CD4-positive, alpha-beta T cell treated with Interleukin-1 beta for 1 hour (primary cell): Measurements from ENCODE around the gene PRELID2.
"Not testable (repeated sequence)": the region's sequence is repeated elsewhere in the genome, so short reads cannot be mapped to it uniquely, and the experiment has no call there.

Experiments used
- DNase-seq, 2 donors: peaks; one replicate each; pipeline ENCODE4 v3.0.0-alpha.2; 2020 to 2022

The PRELID2 gene

GRCh38 chr5:145838276-145838675 lies 3.1 kb upstream of the PRELID2 start:
- DNase-seq, result no peak

- DNase-seq, result not testable (repeated sequence)
These were observed 1.1 kb upstream of the PRELID2 start for GRCh38 chr5:145836241-145836640.

DNA sequence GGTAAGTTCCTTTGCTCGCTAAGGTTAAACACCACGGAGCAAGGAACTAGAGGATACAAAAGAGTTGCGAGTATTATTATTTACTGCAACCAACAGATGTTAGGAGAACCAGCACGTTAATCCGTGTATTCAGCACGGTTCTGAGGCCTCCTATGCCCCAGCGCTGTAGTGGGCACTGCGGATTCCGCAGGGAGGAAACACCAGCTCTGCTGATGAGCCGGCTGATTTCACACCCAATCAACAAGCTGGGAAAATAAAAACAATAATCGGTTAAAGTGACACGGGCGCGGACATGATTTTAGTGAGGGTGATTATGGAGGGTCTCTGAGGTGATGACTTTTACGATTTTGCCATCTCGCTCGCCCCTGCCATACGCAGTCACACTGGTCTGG lies 702 bp upstream of the PRELID2 start:
- DNase-seq, result no peak

DNA sequence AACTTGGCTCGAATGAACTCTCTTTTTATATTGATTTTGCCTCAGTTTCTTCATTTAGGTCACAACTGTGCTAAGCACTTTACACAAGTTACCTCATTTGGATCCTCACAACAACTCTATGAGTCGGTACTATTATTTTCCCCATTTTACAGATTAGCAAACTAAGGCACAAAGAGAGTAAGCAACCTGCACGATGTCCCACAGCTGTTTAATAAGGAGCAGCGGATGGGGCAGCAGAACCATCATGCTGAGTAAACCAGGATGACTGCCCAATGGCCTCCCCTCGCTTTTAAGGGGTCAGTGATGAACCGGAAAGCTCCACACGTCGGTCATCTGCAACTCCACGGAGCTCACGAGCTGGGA lies 607 bp downstream of the PRELID2 start:
- DNase-seq, result no peak

- no peak for DNase-seq
These were observed 1.4 kb downstream of the PRELID2 start for GRCh38 chr5:145833631-145834200.

DNA sequence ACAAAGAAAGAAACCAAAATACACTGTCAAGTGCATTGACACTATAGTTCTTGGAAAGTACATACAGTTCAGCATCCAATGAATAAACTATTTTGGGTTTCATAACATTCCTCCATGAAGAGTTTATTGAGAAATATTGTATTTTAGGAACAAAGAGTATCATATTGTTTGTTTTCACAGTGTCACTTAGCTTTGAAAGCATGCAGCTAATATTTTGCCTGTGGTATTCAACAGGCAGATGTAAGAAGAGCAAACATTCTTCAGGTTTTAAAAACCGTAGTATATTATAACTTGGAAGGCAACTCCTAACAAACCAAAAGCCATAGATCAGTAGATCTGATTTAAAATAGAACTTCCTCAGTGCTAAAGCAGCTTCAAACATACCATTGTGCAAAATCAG lies 4.5 kb downstream of the PRELID2 start:
- no peak for DNase-seq

GRCh38 chr5:145829708-145830361 lies 5.3 kb downstream of the PRELID2 start:
- DNase-seq, result no peak

- DNase-seq, result no peak
These were observed 8.1 kb downstream of the PRELID2 start for GRCh38 chr5:145826895-145827674.

DNA sequence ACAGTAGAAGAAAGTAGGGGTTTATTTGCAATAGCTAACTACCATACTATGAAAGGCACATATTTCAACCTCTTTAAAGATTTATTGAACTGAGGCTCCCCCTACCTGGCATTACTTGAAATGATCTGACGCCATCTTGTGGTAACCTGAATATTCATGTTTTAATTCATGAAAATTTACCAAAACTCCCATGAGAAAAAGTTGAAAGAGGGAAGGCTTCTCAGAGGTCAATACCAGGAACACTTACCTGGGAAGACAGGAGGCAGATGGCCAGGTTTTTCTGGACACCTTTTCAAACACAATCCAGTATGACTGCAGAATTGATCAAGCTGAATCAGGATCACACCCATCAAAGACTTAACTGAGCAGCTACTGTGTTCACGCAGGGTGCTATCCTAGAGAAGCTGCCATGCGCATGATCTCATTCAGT lies 9.4 kb downstream of the PRELID2 start:
- DNase-seq, result peak in 1 of 2 donors; percentile 31

GRCh38 chr5:145824040-145824439 lies 11.1 kb downstream of the PRELID2 start:
- no peak for DNase-seq

DNA sequence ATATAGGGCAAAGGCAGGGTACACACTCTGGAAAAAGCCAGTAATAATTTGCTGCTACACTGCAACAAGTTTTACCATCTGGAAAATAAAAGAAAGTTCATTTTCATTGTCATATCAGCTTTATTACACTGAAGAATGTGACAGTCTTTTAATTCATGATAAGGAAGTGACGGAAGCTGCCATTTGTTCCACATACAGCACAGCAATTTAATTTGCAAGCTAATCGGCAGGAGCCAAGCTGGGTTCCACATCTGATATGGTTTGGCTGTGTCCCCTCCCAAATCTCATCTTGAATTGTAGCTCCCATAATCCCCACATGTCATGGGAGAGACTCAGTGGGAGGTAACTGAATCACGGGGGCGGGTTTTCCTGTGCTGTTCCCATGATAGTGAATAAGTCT lies 16.5 kb downstream of the PRELID2 start:
- DNase-seq, result no peak

DNA sequence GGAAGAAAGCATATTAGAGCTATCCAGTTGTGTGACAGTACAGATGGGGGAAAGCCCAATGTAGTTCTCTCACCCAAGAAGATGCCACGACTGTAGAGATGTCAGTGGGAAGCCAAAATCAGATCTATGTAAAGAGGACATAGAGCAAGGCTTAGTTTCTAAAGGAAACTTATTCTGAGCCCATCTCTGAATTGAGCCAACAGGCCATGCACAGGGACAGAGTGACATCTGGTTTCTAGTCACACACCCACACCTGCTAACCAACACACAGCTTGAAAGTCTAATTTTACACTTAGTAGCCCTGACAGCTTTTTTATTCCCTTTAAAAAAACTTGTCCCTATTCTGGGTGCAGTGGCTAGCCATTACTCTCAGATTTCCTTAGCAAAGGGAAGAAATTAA lies 22.3 kb downstream of the PRELID2 start:
- no peak for DNase-seq

DNA sequence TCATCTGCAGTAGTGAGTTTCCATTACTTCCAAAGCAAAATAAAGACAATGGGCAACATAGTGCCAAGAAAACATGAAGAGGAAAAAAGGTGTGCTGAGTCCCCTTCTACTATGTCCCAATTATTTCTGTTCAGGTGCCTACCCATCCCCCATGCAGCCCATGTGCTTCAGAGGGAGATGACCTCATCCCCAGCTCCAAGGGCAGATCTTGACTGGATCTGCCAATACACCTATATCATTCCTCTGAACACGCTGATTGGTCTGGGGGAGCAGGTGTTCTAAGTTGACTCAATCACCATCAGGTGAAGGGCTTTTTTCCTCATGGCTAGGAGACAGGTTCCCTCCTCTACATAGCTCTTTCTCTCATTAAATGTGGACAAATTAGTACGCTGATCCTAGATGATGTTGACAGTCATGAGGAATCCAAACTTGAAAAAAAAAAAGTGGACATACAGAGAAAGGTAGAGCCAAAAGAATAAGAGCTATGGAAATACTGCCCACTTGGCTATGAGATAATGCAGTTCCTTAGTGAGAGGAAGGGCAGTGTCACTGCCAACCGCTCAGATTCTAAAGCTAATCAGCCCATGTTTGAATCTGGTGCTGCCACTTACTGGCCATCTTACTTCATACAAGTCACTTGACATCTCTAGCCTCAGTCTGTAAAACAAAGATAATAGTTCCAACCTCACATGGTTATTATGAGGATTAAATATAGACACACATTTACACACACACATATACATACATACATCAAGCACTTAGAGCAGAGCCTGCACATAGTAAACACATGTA lies 23.1 kb downstream of the PRELID2 start:
- no peak for DNase-seq

- DNase-seq, result no peak
These were observed 28.2 kb downstream of the PRELID2 start for GRCh38 chr5:145806923-145807322.

DNA sequence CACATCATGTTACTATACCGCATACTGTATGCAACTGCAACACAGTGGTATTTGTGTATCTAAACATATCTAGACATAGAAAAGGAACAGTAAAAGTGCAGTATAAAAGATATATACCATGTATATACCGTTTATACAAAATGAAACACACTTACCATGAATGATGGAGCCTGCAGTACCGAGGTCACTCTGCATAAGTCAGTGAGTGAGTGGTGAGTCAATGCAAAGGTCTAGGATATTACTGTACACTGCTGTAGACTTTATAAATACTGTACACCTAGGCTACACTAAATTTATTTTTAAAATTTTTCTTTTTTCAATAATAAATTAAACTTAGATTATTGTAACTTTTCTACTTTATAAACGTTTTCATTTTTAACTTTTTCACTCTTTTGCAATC lies 29.3 kb downstream of the PRELID2 start:
- DNase-seq, result no peak

GRCh38 chr5:145804701-145805100 lies 30.4 kb downstream of the PRELID2 start:
- DNase-seq, result no peak

DNA sequence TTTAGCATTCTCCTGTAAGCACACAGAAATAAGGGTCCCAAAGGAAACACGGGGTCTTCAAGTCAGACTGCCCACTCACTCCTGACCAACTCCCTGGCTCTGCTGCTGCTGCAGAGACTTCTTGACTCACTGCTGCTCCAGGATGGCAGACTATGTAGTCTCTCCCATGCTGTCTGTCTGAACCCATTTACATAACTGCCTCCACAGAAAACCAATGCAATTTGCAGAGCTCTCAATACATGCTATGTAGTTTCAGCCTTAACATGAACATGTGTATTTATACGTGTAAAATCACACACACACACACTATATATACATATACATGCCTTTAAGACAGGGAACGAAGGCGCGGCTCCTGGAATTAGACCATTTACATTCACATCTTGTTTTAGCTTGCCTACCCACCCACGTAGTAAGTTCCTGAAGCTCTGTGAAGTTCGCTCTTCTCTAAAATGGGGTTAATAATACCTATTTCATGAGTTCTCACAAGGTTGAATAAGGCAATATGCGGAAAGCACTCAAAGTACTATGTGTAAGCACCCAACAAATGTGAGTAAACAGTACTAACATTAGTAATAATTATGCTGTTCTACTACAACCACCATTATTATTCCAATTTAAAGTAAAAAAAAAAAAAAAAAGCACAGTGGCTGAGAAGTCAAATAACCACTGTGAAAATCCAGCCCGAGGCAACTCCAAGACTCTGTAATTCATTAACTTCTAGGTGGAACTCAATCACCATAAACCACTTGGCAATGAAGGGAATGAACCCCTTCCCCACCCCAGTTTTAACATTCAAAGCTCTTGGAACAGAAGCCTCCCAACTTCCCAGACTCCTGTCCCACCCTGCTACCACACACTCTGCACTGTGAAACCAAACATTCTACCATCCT lies 31.8 kb downstream of the PRELID2 start:
- no peak for DNase-seq

GRCh38 chr5:145801195-145801594 lies 33.9 kb downstream of the PRELID2 start:
- no peak for DNase-seq

DNA sequence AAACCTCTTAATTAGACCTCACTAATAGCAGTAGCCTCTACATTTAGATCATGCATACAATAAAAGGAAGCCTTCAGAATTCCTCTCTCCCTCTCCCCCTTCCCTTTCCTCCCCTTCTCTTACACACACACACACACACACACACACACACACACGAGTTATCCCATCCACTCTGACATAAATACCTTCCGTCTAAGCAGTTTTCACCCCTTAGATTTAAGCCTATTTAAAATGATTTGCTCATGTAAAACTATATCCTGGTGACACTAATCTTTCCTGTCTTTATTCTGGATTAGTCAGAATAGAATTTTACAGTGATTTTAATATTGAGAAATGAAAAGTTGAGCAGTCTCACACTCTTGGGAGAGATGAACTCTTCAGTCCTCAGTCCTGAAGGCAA lies 35.0 kb downstream of the PRELID2 start:
- DNase-seq, result no peak

- not testable (repeated sequence) for DNase-seq
These were observed 36.6 kb downstream of the PRELID2 start for GRCh38 chr5:145798503-145798902.

GRCh38 chr5:145797336-145797735 lies 37.8 kb downstream of the PRELID2 start:
- DNase-seq, result no peak

GRCh38 chr5:145796318-145796717 lies 38.8 kb downstream of the PRELID2 start:
- DNase-seq, result no peak
